ENCODE measurements around the gene EFHC1. TPM values are rescaled to one million over a fixed set of nuclear protein-coding genes. Genes with fewer than 3 reads are reported as not detected.
"Not testable (repeated sequence)": the region's sequence is repeated elsewhere in the genome, so short reads cannot be mapped to it uniquely, and the experiment has no call there.

The EFHC1 gene
- total and polyA plus RNA-seq, 5 experiments from 2014 or later: 2.5 to 15.5 (median 5.1) TPM

DNA sequence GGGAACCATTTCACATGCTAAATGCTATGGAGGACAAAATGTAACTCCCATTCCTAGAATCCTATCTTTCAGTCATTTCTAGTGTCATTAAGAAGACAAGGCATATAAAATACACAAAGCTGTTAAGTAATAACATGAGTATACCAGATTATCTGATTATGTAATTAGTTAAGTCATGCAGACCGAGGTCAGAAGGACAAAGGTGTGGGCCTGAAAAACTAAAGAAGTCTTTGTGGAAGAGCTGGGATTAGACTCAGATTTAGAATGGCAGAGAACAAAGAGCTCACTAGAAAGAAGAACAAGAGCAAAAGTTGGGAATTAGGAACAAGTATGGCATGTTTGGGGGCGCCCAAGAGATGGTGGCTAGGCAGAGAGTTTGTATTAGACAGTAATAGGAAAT, 37.0 kb downstream of the EFHC1 start:
- DNase-seq (no peak), ATAC-seq (no peak)
- Mint-ChIP-seq H3K27me3 (no peaks in the 10 kb centered on the region), H3K36me3 (peaks cover 14 to 21% (median 18%) of the 10 kb centered on the region in 3 donors), H3K9me3 (peaks cover 0 to 10% (median 2%) of the 10 kb centered on the region in 9 donors), H3K27ac (no peak overlapping the region), H3K4me1 (no peaks in the 10 kb centered on the region), H3K4me3 (no peak overlapping the region)
- POLR2A ChIA-PET: no interaction called here

DNA sequence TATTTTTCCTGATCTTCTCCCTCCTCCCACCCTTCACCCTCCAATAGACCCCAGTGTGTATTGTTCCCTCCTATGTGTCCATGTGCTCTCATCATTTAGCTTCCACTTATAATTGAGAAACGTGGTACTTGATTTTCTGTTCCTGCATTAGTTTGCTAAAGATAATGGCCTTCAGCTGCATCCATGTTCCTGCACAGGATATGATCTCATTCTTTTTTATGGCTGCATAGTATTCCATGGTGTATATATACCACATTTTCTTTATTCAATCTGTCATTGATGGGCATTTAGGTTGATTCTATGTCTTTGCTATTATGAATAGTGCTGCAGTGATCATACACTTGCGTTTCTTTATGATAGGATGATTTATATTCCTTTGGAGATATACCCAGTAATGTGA, 41.1 kb downstream of the EFHC1 start:
- H3K4me3 Mint-ChIP-seq, H3K4me1 Mint-ChIP-seq, H3K27ac Mint-ChIP-seq, POLR2A ChIA-PET, H3K9me3 Mint-ChIP-seq, ATAC-seq, H3K27me3 Mint-ChIP-seq, DNase-seq, H3K36me3 Mint-ChIP-seq: not testable (repeated sequence)

DNA sequence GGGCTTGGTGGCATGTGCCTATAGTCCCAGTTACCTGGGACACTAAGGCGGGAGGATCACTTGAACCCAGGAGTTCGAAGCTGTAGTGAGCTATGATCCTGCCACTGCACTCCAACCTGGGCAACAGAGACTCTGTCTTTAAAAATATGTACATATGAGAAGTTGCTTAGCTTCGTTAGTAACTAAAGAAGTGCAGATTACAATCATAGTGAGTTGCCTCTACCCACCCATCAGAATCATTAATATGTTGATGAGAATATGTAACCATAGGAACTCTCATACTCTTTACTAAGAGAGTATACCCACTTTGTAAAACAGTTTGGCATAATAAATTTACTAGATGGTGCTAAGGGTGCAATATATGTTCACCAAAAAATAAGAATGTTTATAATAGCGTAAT, 54.0 kb downstream of the EFHC1 start:
- H3K36me3 Mint-ChIP-seq: peaks cover 0 to 4% (median 3%) of the 10 kb centered on the region in 3 donors
- no peaks in the 10 kb centered on the region for H3K9me3 Mint-ChIP-seq
- no peak for DNase-seq
- POLR2A ChIA-PET: no interaction called here
- no peak for ATAC-seq
- peaks cover 0 to 1% (median 0%) of the 10 kb centered on the region in 4 donors for H3K4me1 Mint-ChIP-seq
- no peaks in the 10 kb centered on the region for H3K27me3 Mint-ChIP-seq
- H3K27ac Mint-ChIP-seq: no peak overlapping the region
- H3K4me3 Mint-ChIP-seq: no peak overlapping the region

DNA sequence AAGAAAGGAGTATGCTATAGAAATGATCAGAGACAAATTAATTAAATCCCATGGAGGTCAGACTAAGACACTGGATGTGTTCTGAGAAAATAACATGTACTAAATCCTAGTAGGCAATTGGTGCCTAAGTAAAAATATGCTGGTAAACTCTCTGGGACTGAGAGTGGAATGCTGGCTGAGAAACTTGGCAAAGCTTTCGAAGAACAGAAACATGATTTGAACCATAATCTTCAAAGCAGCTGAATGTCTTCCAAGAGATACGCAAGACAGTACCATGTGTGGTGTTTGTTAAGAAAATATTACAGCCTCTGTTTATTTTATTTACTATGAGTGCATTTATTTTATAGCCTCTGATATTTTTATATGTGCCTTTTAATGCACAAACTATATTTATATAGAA, 55.2 kb downstream of the EFHC1 start:
- Mint-ChIP-seq H3K27me3 (no peaks in the 10 kb centered on the region), H3K4me1 (peaks cover 0 to 1% (median 0%) of the 10 kb centered on the region in 4 donors), H3K9me3 (no peaks in the 10 kb centered on the region), H3K36me3 (peaks cover 0 to 4% (median 3%) of the 10 kb centered on the region in 3 donors), H3K27ac (no peak overlapping the region), H3K4me3 (no peak overlapping the region)
- DNase-seq (no peak), ATAC-seq (no peak)
- POLR2A ChIA-PET: no interaction called here

DNA sequence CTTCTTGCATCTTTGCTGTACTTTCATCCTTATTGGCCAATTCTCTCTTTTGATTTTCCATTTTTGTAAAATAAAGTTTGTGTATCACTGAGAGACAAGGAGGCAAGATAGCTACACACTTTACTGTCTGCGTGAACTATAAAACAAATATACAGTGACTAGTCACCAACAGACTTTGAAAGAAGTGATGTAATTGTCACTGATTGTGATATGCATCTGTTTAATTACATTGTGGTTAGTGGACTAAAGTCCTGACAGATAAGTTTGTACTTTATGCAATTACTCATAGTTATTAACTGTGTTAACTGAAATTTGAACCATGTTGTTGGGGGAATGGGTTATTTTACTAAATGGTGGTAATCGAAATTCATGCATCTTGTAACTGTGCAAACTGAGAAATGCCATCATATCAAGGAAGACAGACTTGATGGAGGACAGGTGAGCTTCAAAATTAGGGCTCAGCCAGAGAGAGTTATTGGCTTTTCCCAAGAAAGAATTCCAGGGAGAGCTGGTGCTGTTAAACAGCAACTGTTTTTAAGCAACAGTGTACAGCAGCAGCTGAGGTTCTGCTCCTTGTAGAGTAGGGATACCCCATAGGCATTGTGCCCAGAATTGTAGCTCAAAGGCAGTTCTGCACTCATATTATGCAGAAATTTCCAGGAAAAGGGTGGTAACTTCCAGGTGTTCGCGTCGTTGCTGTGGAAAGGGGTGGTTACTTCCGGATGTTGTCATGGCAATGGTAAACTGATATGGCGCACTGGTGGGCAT, 62.9 kb downstream of the EFHC1 start:
- Mint-ChIP-seq H3K36me3 (peaks cover 0 to 7% (median 5%) of the 10 kb centered on the region in 3 donors), H3K9me3 (no peaks in the 10 kb centered on the region), H3K27ac (no peak overlapping the region), H3K4me1 (no peaks in the 10 kb centered on the region), H3K27me3 (no peaks in the 10 kb centered on the region), H3K4me3 (no peak overlapping the region)
- POLR2A ChIA-PET: no interaction called here
- ATAC-seq: no peak
- no peak for DNase-seq

DNA sequence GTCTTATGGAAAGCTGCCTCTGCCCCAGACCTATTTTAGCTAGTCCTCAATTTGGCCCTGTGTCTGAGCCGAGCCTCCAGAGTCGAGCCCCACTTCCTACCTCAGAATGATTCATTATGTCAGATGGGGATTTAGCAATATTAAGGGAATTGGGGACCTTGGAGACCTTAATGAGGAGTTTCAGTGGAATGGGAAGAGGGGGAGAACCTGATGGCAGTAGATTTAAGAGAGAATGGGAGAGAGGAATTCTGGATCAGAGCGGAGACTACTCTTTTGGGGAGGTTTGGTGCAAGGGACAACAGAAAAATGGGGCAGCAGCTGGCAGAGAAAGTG, 63.5 kb downstream of the EFHC1 start:
- DNase-seq (no peak), ATAC-seq (no peak)
- H3K27ac Mint-ChIP-seq: no peak overlapping the region
- POLR2A ChIA-PET: no interaction called here
- no peaks in the 10 kb centered on the region for H3K9me3 Mint-ChIP-seq
- no peaks in the 10 kb centered on the region for H3K27me3 Mint-ChIP-seq
- H3K4me3 Mint-ChIP-seq: no peak overlapping the region
- H3K36me3 Mint-ChIP-seq: peaks cover 0 to 7% (median 5%) of the 10 kb centered on the region in 3 donors
- H3K4me1 Mint-ChIP-seq: no peaks in the 10 kb centered on the region

DNA sequence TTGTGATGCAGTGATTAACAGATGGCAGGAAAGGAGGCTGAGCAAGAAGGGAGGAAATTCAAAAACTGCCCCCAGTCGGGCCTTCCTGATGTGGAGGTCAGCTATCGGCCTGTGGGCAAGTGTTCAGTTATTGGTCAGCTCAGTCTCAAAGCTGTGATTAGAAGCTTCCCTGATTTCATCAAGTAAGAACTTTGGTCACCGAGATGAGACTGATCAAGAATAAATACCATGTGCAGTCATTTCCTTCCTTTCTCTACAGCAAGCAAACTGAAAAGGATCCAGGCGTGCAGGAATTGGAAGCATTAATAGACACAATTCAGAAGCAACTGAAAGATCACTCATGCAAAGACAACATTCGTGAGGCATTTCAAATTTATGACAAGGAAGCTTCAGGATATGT, 69.7 kb downstream of the EFHC1 start:
- DNase-seq (no peak), ATAC-seq (no peak)
- Mint-ChIP-seq H3K4me3 (no peak overlapping the region), H3K4me1 (no peaks in the 10 kb centered on the region), H3K27me3 (no peaks in the 10 kb centered on the region), H3K9me3 (no peaks in the 10 kb centered on the region), H3K36me3 (peaks cover 2 to 17% (median 3%) of the 10 kb centered on the region in 3 donors), H3K27ac (peak overlapping the region in 1 of 10 donors; percentile 16)
- POLR2A ChIA-PET: no interaction called here

DNA sequence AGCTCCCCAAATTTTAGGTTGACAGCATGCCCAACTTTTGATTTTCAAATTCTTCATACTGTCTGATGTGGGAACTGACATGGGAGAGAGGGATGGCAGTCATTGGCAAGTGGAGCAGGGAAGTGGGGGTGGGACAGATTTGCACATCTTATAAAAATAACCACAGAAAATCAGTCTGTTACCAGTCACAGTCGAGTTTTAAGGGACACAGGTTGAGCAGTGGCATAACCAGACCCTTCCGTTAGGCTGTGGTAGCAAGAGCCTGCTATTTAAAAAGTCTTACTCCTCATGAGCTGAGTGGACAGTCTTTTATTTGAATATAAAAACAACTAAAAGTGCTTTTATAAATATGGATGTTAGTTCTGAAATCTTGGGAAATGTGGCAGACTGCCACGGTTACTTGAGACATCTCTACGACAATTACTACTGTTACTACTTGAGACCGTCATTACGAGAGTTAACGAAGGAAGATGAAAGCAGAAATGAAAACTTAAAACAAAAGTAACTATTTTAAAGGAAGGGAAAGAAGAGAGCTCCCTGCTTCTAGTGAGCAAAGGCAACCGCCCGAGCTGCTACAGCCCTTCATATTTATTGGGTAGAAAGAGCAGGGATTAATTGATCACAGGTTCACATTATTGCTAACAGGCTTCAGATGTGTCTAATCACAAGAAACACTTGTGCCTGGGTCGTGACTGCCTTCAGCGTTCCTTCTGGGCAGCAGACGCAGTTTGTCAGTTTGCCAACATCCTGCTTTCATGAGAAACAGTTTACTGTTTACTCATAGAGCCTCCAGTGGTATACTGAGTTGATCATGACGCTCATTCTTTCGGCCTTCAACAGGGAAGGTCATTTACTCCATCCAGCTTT, 71.3 kb downstream of the EFHC1 start:
- peaks cover 6 to 18% (median 7%) of the 10 kb centered on the region in 3 donors for H3K36me3 Mint-ChIP-seq
- POLR2A ChIA-PET: no interaction called here
- no peaks in the 10 kb centered on the region for H3K27me3 Mint-ChIP-seq
- H3K9me3 Mint-ChIP-seq: peaks cover 0 to 5% (median 0%) of the 10 kb centered on the region in 9 donors
- peak overlapping the region in 1 of 10 donors; percentile 32 for H3K27ac Mint-ChIP-seq
- H3K4me3 Mint-ChIP-seq: peak overlapping the region in 1 of 10 donors; percentile 17
- ATAC-seq (no peak), DNase-seq (no peak)
- no peaks in the 10 kb centered on the region for H3K4me1 Mint-ChIP-seq

DNA sequence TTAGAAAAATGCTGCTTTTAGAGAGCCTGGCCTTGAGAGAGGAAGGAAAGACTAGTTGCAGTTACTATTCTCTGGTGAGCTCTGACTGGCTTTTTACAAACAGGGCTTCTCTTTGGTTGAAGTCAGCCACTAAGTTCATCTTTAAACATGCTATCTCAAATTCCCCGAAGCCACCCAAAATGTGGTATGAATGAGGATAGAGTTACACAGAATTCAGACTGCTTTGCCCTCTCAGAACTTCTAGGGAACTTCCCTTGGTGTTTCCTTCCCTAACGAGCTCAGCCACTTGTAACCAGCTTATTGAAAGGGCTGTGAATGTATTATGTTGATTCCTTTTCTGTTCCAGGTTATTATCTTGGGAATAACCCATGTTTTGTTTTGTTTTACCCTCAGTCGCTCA, 73.5 kb downstream of the EFHC1 start:
- no peak for ATAC-seq
- H3K27ac Mint-ChIP-seq: no peak overlapping the region
- H3K27me3 Mint-ChIP-seq: no peaks in the 10 kb centered on the region
- peaks cover 3 to 17% (median 7%) of the 10 kb centered on the region in 3 donors for H3K36me3 Mint-ChIP-seq
- POLR2A ChIA-PET: no interaction called here
- H3K9me3 Mint-ChIP-seq: peaks cover 0 to 5% (median 0%) of the 10 kb centered on the region in 9 donors
- H3K4me1 Mint-ChIP-seq: no peaks in the 10 kb centered on the region
- H3K4me3 Mint-ChIP-seq: no peak overlapping the region
- no peak for DNase-seq

DNA sequence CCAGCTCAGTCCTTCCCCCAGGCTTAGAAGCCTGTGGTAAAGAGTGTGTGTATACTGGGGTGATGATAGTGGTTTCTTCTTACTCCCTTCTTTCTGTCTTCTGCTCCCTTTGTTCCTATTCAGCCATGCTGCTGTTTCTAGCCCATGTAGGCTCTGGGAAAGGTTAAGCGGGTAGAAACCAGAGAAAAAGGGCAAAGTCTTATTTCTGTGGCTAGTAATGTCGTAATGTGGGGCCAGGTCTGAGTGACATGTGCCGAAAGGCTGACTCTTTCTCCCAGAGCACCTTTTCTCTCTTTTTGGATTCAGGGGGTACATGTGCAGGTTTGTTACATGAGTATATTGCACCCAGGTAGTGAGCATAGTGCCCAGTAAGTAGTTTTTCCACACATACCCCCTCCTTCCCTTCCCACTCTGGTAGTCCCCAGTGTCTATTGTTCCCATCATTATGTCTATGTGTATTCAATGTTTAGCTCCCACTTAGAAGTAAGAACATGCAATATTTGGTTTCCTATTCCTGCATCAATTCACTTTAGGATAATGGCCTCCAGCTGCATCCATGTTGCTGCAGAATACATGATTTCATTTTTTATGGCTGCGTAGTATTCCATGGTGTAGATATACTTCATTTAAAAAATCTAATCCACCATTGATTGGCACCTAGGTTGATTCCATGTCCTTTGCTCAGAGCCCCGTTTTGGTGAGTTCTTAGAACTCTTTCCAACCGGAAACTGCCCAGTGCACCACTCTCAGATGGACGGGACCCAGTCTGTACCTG, 74.3 kb downstream of the EFHC1 start:
- peaks cover 0 to 3% (median 0%) of the 10 kb centered on the region in 4 donors for H3K4me1 Mint-ChIP-seq
- peaks cover 3 to 17% (median 7%) of the 10 kb centered on the region in 3 donors for H3K36me3 Mint-ChIP-seq
- H3K27me3 Mint-ChIP-seq: no peaks in the 10 kb centered on the region
- peak overlapping the region in 1 of 10 donors; percentile 19 for H3K27ac Mint-ChIP-seq
- no peak overlapping the region for H3K4me3 Mint-ChIP-seq
- no peak for ATAC-seq
- peaks cover 0 to 5% (median 0%) of the 10 kb centered on the region in 9 donors for H3K9me3 Mint-ChIP-seq
- DNase-seq: no peak
- POLR2A ChIA-PET: no interaction called here

DNA sequence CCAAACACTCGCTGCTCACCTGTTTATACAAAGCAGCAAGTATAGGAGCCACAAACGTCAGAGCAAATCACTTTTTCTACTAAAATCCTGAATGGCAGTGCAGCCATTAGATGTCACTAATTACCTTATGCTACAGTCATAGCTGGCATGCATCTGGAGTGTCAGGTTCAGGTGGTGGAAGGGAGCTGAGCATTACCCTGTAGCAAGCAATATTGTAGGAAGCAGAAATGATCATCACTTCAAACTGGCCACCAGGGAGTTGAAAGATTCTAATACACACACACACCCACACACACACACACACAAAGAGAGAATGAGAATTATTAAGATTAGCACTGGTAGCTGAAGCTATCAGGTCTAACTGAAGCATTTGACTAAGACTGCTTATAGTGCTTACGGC, 75.8 kb downstream of the EFHC1 start:
- Mint-ChIP-seq H3K9me3 (peaks cover 0 to 5% (median 0%) of the 10 kb centered on the region in 9 donors), H3K36me3 (peaks cover 3 to 10% (median 7%) of the 10 kb centered on the region in 3 donors), H3K27me3 (no peaks in the 10 kb centered on the region), H3K4me1 (peaks cover 0 to 3% (median 0%) of the 10 kb centered on the region in 4 donors), H3K27ac (peak overlapping the region in 1 of 10 donors; percentile 26), H3K4me3 (no peak overlapping the region)
- no peak for DNase-seq
- no peak for ATAC-seq
- POLR2A ChIA-PET: no interaction called here

DNA sequence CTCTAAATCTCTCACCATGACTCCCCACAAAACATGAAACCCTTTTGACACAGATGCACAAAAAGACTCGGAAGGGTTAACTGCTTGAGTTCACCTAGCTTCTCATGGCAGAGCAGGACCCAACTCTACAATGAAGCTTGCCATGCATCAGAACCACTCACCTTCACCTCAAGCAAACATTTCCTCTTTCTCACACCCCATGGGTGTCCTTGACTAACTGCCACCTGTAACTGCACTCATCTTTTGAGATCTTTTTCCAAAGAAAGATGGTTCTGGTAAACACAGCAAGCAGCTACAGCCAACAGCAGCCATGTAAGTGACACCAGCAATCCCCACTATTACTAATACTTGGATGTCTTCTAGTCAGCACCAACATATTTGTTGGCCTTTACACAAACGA, 76.5 kb downstream of the EFHC1 start:
- Mint-ChIP-seq H3K36me3 (peaks cover 3 to 9% (median 7%) of the 10 kb centered on the region in 3 donors), H3K4me1 (peaks cover 0 to 3% (median 0%) of the 10 kb centered on the region in 4 donors), H3K4me3 (no peak overlapping the region), H3K27ac (peak overlapping the region in 2 of 10 donors; percentile 47 to 57), H3K27me3 (no peaks in the 10 kb centered on the region), H3K9me3 (peaks cover 0 to 5% (median 0%) of the 10 kb centered on the region in 9 donors)
- DNase-seq: no peak
- POLR2A ChIA-PET: interaction anchor here (0.6 kb wide), 1 partner anchor 67 kb away, joined by 3 read pairs; no protein-coding TSS in a partner anchor
- ATAC-seq: no peak

Data from naive thymus-derived CD8-positive, alpha-beta T cell (primary cell).